T-helper 1 cell treated with Interleukin-12 subunit alpha and Interleukin-12 subunit beta and Interleukin-4 antibody, amounts not matched to agents 30 μg/mL and 1 μg/mL, for 36 hours (primary cell): ENCODE data around the gene WDFY3.
"Not testable (repeated sequence)": the region's sequence is repeated elsewhere in the genome, so short reads cannot be mapped to it uniquely, and the experiment has no call there.

ENCODE experiments used
- H3K27ac Mint-ChIP-seq: one replicate; pipeline ENCODE4 v1.8.0; 2021; ENCODE audit warnings: mild to moderate bottlenecking, mixed read lengths
- H3K27me3 Mint-ChIP-seq: one replicate; pipeline ENCODE4 v1.8.0; 2021; ENCODE audit warnings: low read depth, mixed read lengths
- H3K36me3 Mint-ChIP-seq: one replicate; pipeline ENCODE4 v1.8.0; 2021; ENCODE audit warnings: low read depth, mixed read lengths
- H3K4me1 Mint-ChIP-seq: one replicate; pipeline ENCODE4 v1.8.0; 2021; ENCODE audit warnings: low read depth, mixed read lengths
- H3K4me3 Mint-ChIP-seq: one replicate; pipeline ENCODE4 v1.8.0; 2021; ENCODE audit warnings: mild to moderate bottlenecking, moderate library complexity, mixed read lengths
- H3K9me3 Mint-ChIP-seq: one replicate; pipeline ENCODE4 v1.8.0; 2021; ENCODE audit warnings: mixed read lengths

The WDFY3 gene

GRCh38 chr4:84870398-84871163 is 95.9 kb downstream of the WDFY3 start:
- Mint-ChIP-seq H3K4me1 (no peaks in the 10 kb centered on the region), H3K27ac (no peak overlapping the region), H3K9me3 (no peaks in the 10 kb centered on the region), H3K36me3 (no peaks in the 10 kb centered on the region), H3K4me3 (no peak overlapping the region), H3K27me3 (no peaks in the 10 kb centered on the region)

GRCh38 chr4:84866295-84866694 is 100.2 kb downstream of the WDFY3 start:
- no peaks in the 10 kb centered on the region for H3K36me3 Mint-ChIP-seq
- no peak overlapping the region for H3K27ac Mint-ChIP-seq
- H3K4me3 Mint-ChIP-seq, result no peak overlapping the region
- no peaks in the 10 kb centered on the region for H3K9me3 Mint-ChIP-seq
- H3K4me1 Mint-ChIP-seq, result no peaks in the 10 kb centered on the region
- H3K27me3 Mint-ChIP-seq, result no peaks in the 10 kb centered on the region

GRCh38 chr4:84865600-84865999 is 100.9 kb downstream of the WDFY3 start:
- no peaks in the 10 kb centered on the region for H3K9me3 Mint-ChIP-seq
- no peaks in the 10 kb centered on the region for H3K4me1 Mint-ChIP-seq
- H3K36me3 Mint-ChIP-seq, result no peaks in the 10 kb centered on the region
- H3K27me3 Mint-ChIP-seq, result no peaks in the 10 kb centered on the region
- H3K27ac Mint-ChIP-seq, result no peak overlapping the region
- no peak overlapping the region for H3K4me3 Mint-ChIP-seq

- no peaks in the 10 kb centered on the region for H3K27me3 Mint-ChIP-seq
- no peaks in the 10 kb centered on the region for H3K4me1 Mint-ChIP-seq
- no peaks in the 10 kb centered on the region for H3K36me3 Mint-ChIP-seq
- H3K9me3 Mint-ChIP-seq, result no peaks in the 10 kb centered on the region
- H3K27ac Mint-ChIP-seq, result no peak overlapping the region
- no peak overlapping the region for H3K4me3 Mint-ChIP-seq
These were observed 104.4 kb downstream of the WDFY3 start for GRCh38 chr4:84862064-84862463.

- no peaks in the 10 kb centered on the region for H3K4me1 Mint-ChIP-seq
- no peak overlapping the region for H3K27ac Mint-ChIP-seq
- no peaks in the 10 kb centered on the region for H3K27me3 Mint-ChIP-seq
- H3K36me3 Mint-ChIP-seq, result no peaks in the 10 kb centered on the region
- no peak overlapping the region for H3K4me3 Mint-ChIP-seq
- H3K9me3 Mint-ChIP-seq, result no peaks in the 10 kb centered on the region
These were observed 109.2 kb downstream of the WDFY3 start for GRCh38 chr4:84857296-84857695.

- no peaks in the 10 kb centered on the region for H3K4me1 Mint-ChIP-seq
These were observed 109.9 kb downstream of the WDFY3 start for GRCh38 chr4:84856468-84857049.

GRCh38 chr4:84855774-84856173 is 110.7 kb downstream of the WDFY3 start:
- Mint-ChIP-seq H3K27ac (no peak overlapping the region), H3K36me3 (no peaks in the 10 kb centered on the region), H3K4me3 (no peak overlapping the region), H3K4me1 (no peaks in the 10 kb centered on the region), H3K27me3 (no peaks in the 10 kb centered on the region), H3K9me3 (no peaks in the 10 kb centered on the region)

More at GRCh38 chr4:84856468-84857049, 109.9 kb downstream of the WDFY3 start:
- H3K27ac Mint-ChIP-seq, result no peak overlapping the region
- no peaks in the 10 kb centered on the region for H3K27me3 Mint-ChIP-seq
- no peak overlapping the region for H3K4me3 Mint-ChIP-seq
- no peaks in the 10 kb centered on the region for H3K9me3 Mint-ChIP-seq
- no peaks in the 10 kb centered on the region for H3K36me3 Mint-ChIP-seq

DNA sequence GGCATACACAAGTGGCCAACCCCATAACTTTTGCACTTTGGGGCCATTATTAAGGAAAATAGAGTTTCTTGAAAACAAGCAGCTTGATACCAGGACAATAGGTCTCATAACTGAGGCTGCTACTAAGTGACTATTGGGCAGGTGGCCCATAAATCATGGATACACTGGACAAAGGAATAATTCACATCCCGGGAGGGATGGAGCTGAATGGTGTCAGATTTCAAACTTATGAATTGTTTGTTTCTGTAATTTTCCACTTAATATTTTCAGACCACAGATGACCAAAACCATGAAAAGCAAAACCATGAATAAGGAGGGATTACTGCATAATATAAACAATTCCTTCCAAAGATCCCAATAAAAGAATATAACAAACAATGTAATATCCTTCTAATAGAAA is 114.4 kb downstream of the WDFY3 start:
- Mint-ChIP-seq H3K9me3 (no peaks in the 10 kb centered on the region), H3K27ac (no peak overlapping the region), H3K4me3 (no peak overlapping the region), H3K4me1 (no peaks in the 10 kb centered on the region), H3K27me3 (no peaks in the 10 kb centered on the region), H3K36me3 (no peaks in the 10 kb centered on the region)

DNA sequence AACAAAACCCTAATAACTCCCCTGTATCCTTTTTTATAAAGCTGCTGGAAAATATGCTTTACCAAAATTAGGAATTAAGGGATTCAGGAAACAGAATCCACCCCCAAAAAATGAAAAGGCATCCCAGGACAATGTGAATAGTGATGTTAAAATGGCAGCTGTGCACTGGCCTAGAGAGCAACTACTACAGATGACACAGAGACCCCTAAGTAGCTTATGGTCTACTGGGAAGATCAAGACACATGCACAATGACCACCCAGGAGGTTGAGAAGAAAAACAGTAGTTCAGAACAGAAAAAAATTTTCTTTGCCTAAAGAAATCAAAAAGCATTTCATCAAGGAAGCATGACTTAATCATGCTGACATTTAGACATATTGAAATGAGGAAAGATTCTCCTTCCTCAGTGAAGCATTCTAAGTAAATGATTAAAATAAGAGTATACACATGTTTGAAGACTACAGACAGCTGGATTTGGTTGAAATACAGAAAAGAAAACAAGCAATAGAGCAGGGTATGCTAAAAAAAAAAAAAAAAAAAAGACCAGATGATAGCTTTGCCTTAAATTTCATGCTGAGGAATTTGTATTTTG is 117.3 kb downstream of the WDFY3 start:
- Mint-ChIP-seq H3K36me3 (no peaks in the 10 kb centered on the region), H3K4me3 (no peak overlapping the region), H3K4me1 (no peaks in the 10 kb centered on the region)

DNA sequence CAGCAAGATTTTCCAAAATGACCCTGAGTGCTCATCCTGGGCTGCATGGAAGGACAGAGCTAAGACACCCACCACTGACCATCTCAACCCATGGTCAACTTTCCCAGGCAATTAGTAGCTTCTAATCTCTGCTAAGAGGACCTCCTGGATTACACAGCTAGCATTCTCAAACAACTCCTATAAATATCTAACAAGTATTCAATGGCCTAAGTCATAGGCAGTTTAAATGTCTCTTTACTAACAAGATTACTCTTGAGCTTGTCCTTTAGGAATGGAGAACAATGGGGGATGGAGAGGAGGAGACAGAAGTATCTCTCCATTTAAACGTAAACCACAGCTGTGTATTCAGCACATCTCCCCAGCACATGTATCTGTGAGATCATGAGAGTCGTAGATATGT is 118.1 kb downstream of the WDFY3 start:
- no peaks in the 10 kb centered on the region for H3K36me3 Mint-ChIP-seq
- H3K4me1 Mint-ChIP-seq, result no peaks in the 10 kb centered on the region
- no peaks in the 10 kb centered on the region for H3K9me3 Mint-ChIP-seq
- H3K4me3 Mint-ChIP-seq, result no peak overlapping the region
- no peaks in the 10 kb centered on the region for H3K27me3 Mint-ChIP-seq
- H3K27ac Mint-ChIP-seq, result no peak overlapping the region

More for the DNA sequence above, 117.3 kb downstream of the WDFY3 start:
- Mint-ChIP-seq H3K27ac (no peak overlapping the region), H3K27me3 (no peaks in the 10 kb centered on the region), H3K9me3 (no peaks in the 10 kb centered on the region)

DNA sequence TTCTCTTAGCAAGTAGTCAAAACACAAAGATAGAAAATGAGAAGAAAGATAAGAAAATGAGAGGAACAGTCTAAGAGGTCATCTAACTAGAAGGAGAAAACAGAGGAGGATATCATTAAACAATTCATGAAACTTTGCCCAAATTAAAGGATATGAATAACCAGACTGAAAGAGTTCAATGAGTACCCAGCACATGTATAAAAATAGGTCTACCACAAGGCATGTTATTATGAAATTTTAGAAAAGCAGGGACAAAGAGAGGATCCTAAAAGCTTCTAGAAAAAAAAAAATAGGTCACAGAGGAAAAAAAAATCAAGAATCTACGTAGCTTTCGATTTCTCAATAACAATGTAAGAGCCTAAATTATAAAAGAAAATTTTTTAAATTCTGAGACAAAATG is 118.5 kb downstream of the WDFY3 start:
- no peak overlapping the region for H3K27ac Mint-ChIP-seq
- no peaks in the 10 kb centered on the region for H3K4me1 Mint-ChIP-seq
- no peaks in the 10 kb centered on the region for H3K27me3 Mint-ChIP-seq
- no peaks in the 10 kb centered on the region for H3K9me3 Mint-ChIP-seq
- no peak overlapping the region for H3K4me3 Mint-ChIP-seq
- H3K36me3 Mint-ChIP-seq, result no peaks in the 10 kb centered on the region

DNA sequence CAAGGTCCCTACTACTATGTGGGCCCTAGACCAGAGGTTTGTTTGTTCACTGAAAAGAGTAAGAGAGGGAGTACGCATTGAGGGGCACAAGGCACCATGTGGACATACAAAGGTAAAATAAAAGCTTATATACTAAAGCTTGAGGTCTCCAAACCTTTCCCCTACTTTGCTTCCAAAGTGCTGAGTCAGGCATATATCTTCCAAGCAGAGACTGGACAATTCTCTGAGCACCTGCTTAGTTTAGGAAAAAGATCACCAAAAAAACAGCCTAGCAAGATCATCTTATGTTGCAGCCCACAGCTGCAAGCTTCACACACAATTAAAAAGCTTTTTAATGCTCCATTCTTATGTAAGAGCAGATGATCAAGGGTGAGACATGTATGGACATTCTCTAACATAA is 119.5 kb downstream of the WDFY3 start:
- Mint-ChIP-seq H3K9me3 (no peaks in the 10 kb centered on the region), H3K4me1 (no peaks in the 10 kb centered on the region), H3K4me3 (no peak overlapping the region), H3K27me3 (no peaks in the 10 kb centered on the region), H3K36me3 (no peaks in the 10 kb centered on the region), H3K27ac (no peak overlapping the region)

GRCh38 chr4:84841435-84841834 is 125.1 kb downstream of the WDFY3 start:
- no peaks in the 10 kb centered on the region for H3K4me1 Mint-ChIP-seq
- H3K9me3 Mint-ChIP-seq, result no peaks in the 10 kb centered on the region
- H3K36me3 Mint-ChIP-seq, result no peaks in the 10 kb centered on the region
- no peak overlapping the region for H3K4me3 Mint-ChIP-seq
- H3K27me3 Mint-ChIP-seq, result no peaks in the 10 kb centered on the region
- H3K27ac Mint-ChIP-seq, result no peak overlapping the region

GRCh38 chr4:84837751-84838150 is 128.7 kb downstream of the WDFY3 start:
- Mint-ChIP-seq H3K4me3 (no peak overlapping the region), H3K27me3 (peaks cover 3% of the 10 kb centered on the region), H3K27ac (no peak overlapping the region), H3K36me3 (no peaks in the 10 kb centered on the region), H3K4me1 (no peaks in the 10 kb centered on the region), H3K9me3 (no peaks in the 10 kb centered on the region)

DNA sequence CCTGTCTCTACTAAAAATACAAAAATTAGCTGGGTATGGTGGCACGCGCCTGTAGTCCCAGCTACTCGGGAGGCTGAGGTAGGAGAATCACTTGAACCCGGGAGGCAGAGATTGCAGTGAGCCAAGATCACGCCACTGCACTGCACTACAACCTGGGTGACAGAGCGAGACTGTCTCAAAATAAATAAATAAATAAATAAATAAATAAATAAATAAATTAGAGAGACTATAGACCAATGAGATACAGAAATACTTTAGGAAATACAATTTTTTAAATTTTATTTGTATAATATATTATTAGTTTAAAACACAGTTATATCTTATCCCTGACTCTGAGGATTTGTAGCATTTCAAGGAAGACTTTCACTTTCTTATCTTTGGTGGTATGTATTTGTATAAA is 136.9 kb downstream of the WDFY3 start:
- H3K4me1 Mint-ChIP-seq, H3K9me3 Mint-ChIP-seq, H3K36me3 Mint-ChIP-seq, H3K4me3 Mint-ChIP-seq, H3K27me3 Mint-ChIP-seq, H3K27ac Mint-ChIP-seq: not testable (repeated sequence)
